NCI-H146 treated with DMSO at 0.1 percent for 48 hours (cell line): ENCODE data around the gene CCDC157.
"Not testable (repeated sequence)": the region's sequence is repeated elsewhere in the genome, so short reads cannot be mapped to it uniquely, and the experiment has no call there.

ENCODE experiments used
- DNase-seq: peaks from one replicate; lab custom pipeline; 2025; ENCODE audit not compliant: unreplicated experiment; lab: John Stamatoyannopoulos, UW

CCDC157 gene

GRCh38 chr22:30386960-30387827 is 30.4 kb downstream of the CCDC157 start, which contains the start of gene RNF215:
RNF215 (minus strand) TSS chr22:30387411; CDS start chr22:30387313, 98 bp downstream.
- DNase-seq: peak; percentile 19

- DNase-seq: peak; percentile 49
Observed at GRCh38 chr22:30390974-30391691, 34.3 kb downstream of the CCDC157 start.

- no peak for DNase-seq
Observed at GRCh38 chr22:30392661-30393321, 36.0 kb downstream of the CCDC157 start.

- DNase-seq: no peak
Observed at GRCh38 chr22:30393322-30393680, 36.5 kb downstream of the CCDC157 start.

GRCh38 chr22:30393885-30394284 is 37.1 kb downstream of the CCDC157 start:
- DNase-seq: no peak

- DNase-seq: peak; percentile 14
Observed at GRCh38 chr22:30396871-30397655, 40.3 kb downstream of the CCDC157 start, which contains the start of gene SEC14L2. SEC14L2 (plus strand) TSS chr22:30397018; CDS start chr22:30397117, 99 bp downstream.

GRCh38 chr22:30397656-30398635 is 41.1 kb downstream of the CCDC157 start:
- no peak for DNase-seq

- DNase-seq: no peak
Observed at GRCh38 chr22:30398685-30399680, 42.2 kb downstream of the CCDC157 start.

GRCh38 chr22:30399718-30400117 is 42.9 kb downstream of the CCDC157 start:
- DNase-seq: no peak

GRCh38 chr22:30400159-30400558 is 43.4 kb downstream of the CCDC157 start:
- DNase-seq: no peak

- not testable (repeated sequence) for DNase-seq
Observed at GRCh38 chr22:30401024-30401423, 44.2 kb downstream of the CCDC157 start.

- DNase-seq: no peak
Observed at GRCh38 chr22:30402028-30402765, 45.4 kb downstream of the CCDC157 start.

- DNase-seq: not testable (repeated sequence)
Observed at GRCh38 chr22:30402766-30403104, 45.9 kb downstream of the CCDC157 start.

GRCh38 chr22:30404307-30404706 is 47.5 kb downstream of the CCDC157 start:
- no peak for DNase-seq

GRCh38 chr22:30405731-30406130 is 48.9 kb downstream of the CCDC157 start:
- no peak for DNase-seq

GRCh38 chr22:30406400-30406799 is 49.6 kb downstream of the CCDC157 start:
- no peak for DNase-seq

- no peak for DNase-seq
Observed at GRCh38 chr22:30408388-30409102, 51.7 kb downstream of the CCDC157 start.
